Measurements from ENCODE around the gene KRT79.

The KRT79 gene

GRCh38 chr12:52779914-52780313, 54.2 kb downstream of the KRT79 start:
- TF ChIP-seq CTCF (IDR thresholded peaks at IDR 0.05; ENCODE audit: low read depth, low read length, poor library complexity, severe bottlenecking) (no peak), EZH2phosphoT487 (IDR thresholded peaks at IDR 0.05; ENCODE audit: borderline replicate concordance, low read length) (no peak)
- Histone ChIP-seq H3K79me2 (ENCODE audit: control insufficient read depth, low read length) (no peaks in the 10 kb centered on the region), H3K4me1 (ENCODE audit: control insufficient read depth, low read length) (no peaks in the 10 kb centered on the region), H3K4me3 (ENCODE audit: low read length) (no peak overlapping the region), H3K27ac (ENCODE audit: low read depth, low read length) (no peak overlapping the region), H3K27me3 (ENCODE audit: control insufficient read depth, low read length) (peaks cover 6% of the 10 kb centered on the region), H3K36me3 (ENCODE audit: control insufficient read depth, low read length) (no peaks in the 10 kb centered on the region), H3K9me2 (replicated peaks; ENCODE audit: control insufficient read depth, low read length) (no peaks in the 10 kb centered on the region), H3K4me2 (ENCODE audit: low read length) (no peak overlapping the region), H3F3A (ENCODE audit: control insufficient read depth, insufficient read depth) (no peaks in the 10 kb centered on the region), H4K20me1 (ENCODE audit: control insufficient read depth, insufficient read depth, low read depth, low read length) (no peaks in the 10 kb centered on the region), H3K9me3 (ENCODE audit: control insufficient read depth, insufficient read depth, low read length) (no peaks in the 10 kb centered on the region)

- Histone ChIP-seq H3K27me3 (ENCODE audit: control insufficient read depth, low read length) (peaks cover 7% of the 10 kb centered on the region; the same call in 1 of the 2 replicates), H4K20me1 (ENCODE audit: control insufficient read depth, insufficient read depth, low read depth, low read length) (no peaks in the 10 kb centered on the region), H3F3A (ENCODE audit: control insufficient read depth, insufficient read depth) (no peaks in the 10 kb centered on the region), H3K27ac (ENCODE audit: low read depth, low read length) (no peak overlapping the region), H3K4me2 (ENCODE audit: low read length) (no peak overlapping the region), H3K79me2 (ENCODE audit: control insufficient read depth, low read length) (no peaks in the 10 kb centered on the region), H3K4me1 (ENCODE audit: control insufficient read depth, low read length) (no peaks in the 10 kb centered on the region), H3K9me2 (replicated peaks; ENCODE audit: control insufficient read depth, low read length) (no peaks in the 10 kb centered on the region), H3K9me3 (ENCODE audit: control insufficient read depth, insufficient read depth, low read length) (no peaks in the 10 kb centered on the region), H3K4me3 (ENCODE audit: low read length) (no peak overlapping the region), H3K36me3 (ENCODE audit: control insufficient read depth, low read length) (no peaks in the 10 kb centered on the region)
- TF ChIP-seq EZH2phosphoT487 (IDR thresholded peaks at IDR 0.05; ENCODE audit: borderline replicate concordance, low read length) (no peak), CTCF (IDR thresholded peaks at IDR 0.05; ENCODE audit: low read depth, low read length, poor library complexity, severe bottlenecking) (no peak)
These were observed 55.3 kb downstream of the KRT79 start for GRCh38 chr12:52778833-52779232.

GRCh38 chr12:52777566-52777965, 56.5 kb downstream of the KRT79 start:
- Histone ChIP-seq H3K9me3 (ENCODE audit: control insufficient read depth, insufficient read depth, low read length) (no peaks in the 10 kb centered on the region), H3K4me3 (ENCODE audit: low read length) (no peak overlapping the region), H3K9me2 (replicated peaks; ENCODE audit: control insufficient read depth, low read length) (no peaks in the 10 kb centered on the region), H3K27ac (ENCODE audit: low read depth, low read length) (no peak overlapping the region), H3K36me3 (ENCODE audit: control insufficient read depth, low read length) (no peaks in the 10 kb centered on the region), H3K27me3 (ENCODE audit: control insufficient read depth, low read length) (peaks cover 9% of the 10 kb centered on the region), H3K4me2 (ENCODE audit: low read length) (no peak overlapping the region), H3K79me2 (ENCODE audit: control insufficient read depth, low read length) (no peaks in the 10 kb centered on the region), H3K4me1 (ENCODE audit: control insufficient read depth, low read length) (no peaks in the 10 kb centered on the region), H4K20me1 (ENCODE audit: control insufficient read depth, insufficient read depth, low read depth, low read length) (no peaks in the 10 kb centered on the region), H3F3A (ENCODE audit: control insufficient read depth, insufficient read depth) (no peaks in the 10 kb centered on the region)
- TF ChIP-seq CTCF (IDR thresholded peaks at IDR 0.05; ENCODE audit: low read depth, low read length, poor library complexity, severe bottlenecking) (no peak), EZH2phosphoT487 (IDR thresholded peaks at IDR 0.05; ENCODE audit: borderline replicate concordance, low read length) (no peak)

Data from DOHH2 (cell line).